T47D (cell line): ENCODE results near the gene NPIPB6.
"Not testable (repeated sequence)": the region's sequence is repeated elsewhere in the genome, so short reads cannot be mapped to it uniquely, and the experiment has no call there.

Source experiments
- DNase-seq, 2 experiments: peaks; one replicate each; pipeline versions ENCODE4 v3.0.0 to v3.0.0-alpha.2; 2011 to 2012; ENCODE audit warnings: low read depth in 1 of 2, low spot score in 1 of 2
- in situ Hi-C: cut with HindIII; loops from 2 replicates; pipeline ENCODE4 v1.10.0; 2016; ENCODE audit warnings: low sequenced_read_pairs, low pct_unique_long_range_greater_than_20kb

NPIPB6 gene

GRCh38 chr16:28363408-28363807, at the start of gene NPIPB6:
Gene NPIPB6 (minus strand): TSS chr16:28363508. CDS start chr16:28362822, 686 bp downstream.
- in situ Hi-C loops, DNase-seq: not testable (repeated sequence)

- DNase-seq, in situ Hi-C loops: not testable (repeated sequence)
These were observed 40.1 kb upstream of the NPIPB6 start, which contains the start of gene EIF3CL for GRCh38 chr16:28403220-28404072. Gene EIF3CL (minus strand): TSS chr16:28403841. CDS start chr16:28403618, 223 bp downstream.

GRCh38 chr16:28392054-28392453, 28.7 kb upstream of the NPIPB6 start:
- in situ Hi-C loops, result not testable (repeated sequence)

GRCh38 chr16:28382177-28382867, 19.0 kb upstream of the NPIPB6 start:
- DNase-seq, in situ Hi-C loops: not testable (repeated sequence)

More at GRCh38 chr16:28392054-28392453, 28.7 kb upstream of the NPIPB6 start:
- not testable (repeated sequence) for DNase-seq

GRCh38 chr16:28377822-28378221, 14.5 kb upstream of the NPIPB6 start:
- in situ Hi-C loops, DNase-seq: not testable (repeated sequence)

GRCh38 chr16:28377108-28377625, 13.9 kb upstream of the NPIPB6 start:
- DNase-seq, in situ Hi-C loops: not testable (repeated sequence)

- in situ Hi-C loops, DNase-seq: not testable (repeated sequence)
These were observed 11.8 kb upstream of the NPIPB6 start for GRCh38 chr16:28375115-28375514.

- in situ Hi-C loops, DNase-seq: not testable (repeated sequence)
These were observed 11.0 kb upstream of the NPIPB6 start for GRCh38 chr16:28374281-28374680.

- in situ Hi-C loops, DNase-seq: not testable (repeated sequence)
These were observed 4.6 kb upstream of the NPIPB6 start for GRCh38 chr16:28367926-28368325.

GRCh38 chr16:28364268-28365173, 1.2 kb upstream of the NPIPB6 start:
- DNase-seq, in situ Hi-C loops: not testable (repeated sequence)

- DNase-seq, in situ Hi-C loops: not testable (repeated sequence)
These were observed 708 bp downstream of the NPIPB6 start for GRCh38 chr16:28362600-28362999.

- DNase-seq, in situ Hi-C loops: not testable (repeated sequence)
These were observed 25.1 kb downstream of the NPIPB6 start for GRCh38 chr16:28338230-28338629.

GRCh38 chr16:28336940-28337710, 26.2 kb downstream of the NPIPB6 start:
- in situ Hi-C loops, DNase-seq: not testable (repeated sequence)

GRCh38 chr16:28335678-28336077, 27.6 kb downstream of the NPIPB6 start:
- in situ Hi-C loops, result not testable (repeated sequence)

GRCh38 chr16:28332632-28333031, 30.7 kb downstream of the NPIPB6 start:
- DNase-seq, in situ Hi-C loops: not testable (repeated sequence)

More at GRCh38 chr16:28335678-28336077, 27.6 kb downstream of the NPIPB6 start:
- DNase-seq, result not testable (repeated sequence)

GRCh38 chr16:28330981-28331380, 32.3 kb downstream of the NPIPB6 start:
- in situ Hi-C loops, DNase-seq: not testable (repeated sequence)
